NCI-H1417 treated with DMSO at 0.1 percent for 48 hours (cell line): ENCODE results near the gene PLA2G2A.

ENCODE experiments used
- DNase-seq: peaks from one replicate; lab custom pipeline; 2025; lab: John Stamatoyannopoulos, UW

The PLA2G2A gene

GRCh38 chr1:19926296-19927129, 52.9 kb downstream of the PLA2G2A start:
- DNase-seq, result no peak
